Sigmoid colon (tissue), 3 donors: ENCODE measurements around the gene KCTD19.
"Not testable (repeated sequence)": the region's sequence is repeated elsewhere in the genome, so short reads cannot be mapped to it uniquely, and the experiment has no call there.

Source experiments
- POLR2A ChIP-seq, 2 donors: fragments of 450-650 bp; IDR thresholded peaks; one replicate each; pipeline ENCODE4 v1.6.1; 2016; ENCODE audit warnings: antibody characterized with exemption in 2 of 2, mild to moderate bottlenecking in 2 of 2, moderate library complexity in 2 of 2
- TF ChIP-seq, protein P1 (sequence below), 4 experiments: fragments of 450-650 bp in 3 of 4; fragments of 200-600 bp in 1 of 4; IDR thresholded peaks; one replicate each; pipeline ENCODE4 v1.5.1; 2016 to 2019; ENCODE audit warnings: antibody characterized with exemption in 4 of 4, mild to moderate bottlenecking in 3 of 4, moderate library complexity in 2 of 4

DNA sequence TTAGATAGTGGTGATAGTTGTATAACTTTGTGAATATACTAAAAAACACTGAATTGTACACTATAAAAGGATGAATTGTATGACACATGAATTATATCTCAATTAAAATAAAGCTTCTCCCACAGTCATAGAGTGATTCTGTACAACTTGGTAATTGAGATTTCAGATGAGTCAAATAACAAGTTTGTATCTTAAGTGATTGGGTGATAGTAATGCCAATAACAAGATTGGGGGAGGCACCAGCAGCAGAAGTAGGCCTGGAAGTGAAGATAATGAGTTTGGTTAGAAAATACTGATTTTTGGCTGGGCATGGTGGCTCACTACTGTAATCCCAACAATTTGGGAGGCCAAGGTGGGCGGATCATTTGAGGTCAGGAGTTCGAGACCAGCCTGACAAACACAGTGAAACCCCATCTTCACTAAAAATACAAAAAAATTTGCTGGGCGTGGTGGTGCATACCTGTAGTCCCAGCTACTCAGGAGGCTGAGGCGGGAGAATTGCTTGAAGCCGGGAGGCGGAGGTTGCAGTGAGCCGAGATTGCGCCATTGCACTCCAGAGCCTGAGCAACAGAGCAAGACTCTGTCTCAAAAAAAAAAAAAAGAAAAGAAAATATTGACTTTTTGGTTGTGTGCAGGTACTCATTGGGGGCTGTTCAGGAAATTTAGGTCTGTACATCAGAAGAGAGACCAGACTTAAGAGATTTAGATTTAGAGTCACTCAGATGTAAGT is 33.2 kb upstream of the KCTD19 start:
- TF ChIP-seq, protein P1, sequence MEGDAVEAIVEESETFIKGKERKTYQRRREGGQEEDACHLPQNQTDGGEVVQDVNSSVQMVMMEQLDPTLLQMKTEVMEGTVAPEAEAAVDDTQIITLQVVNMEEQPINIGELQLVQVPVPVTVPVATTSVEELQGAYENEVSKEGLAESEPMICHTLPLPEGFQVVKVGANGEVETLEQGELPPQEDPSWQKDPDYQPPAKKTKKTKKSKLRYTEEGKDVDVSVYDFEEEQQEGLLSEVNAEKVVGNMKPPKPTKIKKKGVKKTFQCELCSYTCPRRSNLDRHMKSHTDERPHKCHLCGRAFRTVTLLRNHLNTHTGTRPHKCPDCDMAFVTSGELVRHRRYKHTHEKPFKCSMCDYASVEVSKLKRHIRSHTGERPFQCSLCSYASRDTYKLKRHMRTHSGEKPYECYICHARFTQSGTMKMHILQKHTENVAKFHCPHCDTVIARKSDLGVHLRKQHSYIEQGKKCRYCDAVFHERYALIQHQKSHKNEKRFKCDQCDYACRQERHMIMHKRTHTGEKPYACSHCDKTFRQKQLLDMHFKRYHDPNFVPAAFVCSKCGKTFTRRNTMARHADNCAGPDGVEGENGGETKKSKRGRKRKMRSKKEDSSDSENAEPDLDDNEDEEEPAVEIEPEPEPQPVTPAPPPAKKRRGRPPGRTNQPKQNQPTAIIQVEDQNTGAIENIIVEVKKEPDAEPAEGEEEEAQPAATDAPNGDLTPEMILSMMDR (IDR thresholded peaks at IDR 0.05), result not testable (repeated sequence)
- TF ChIP-seq POLR2A (IDR thresholded peaks at IDR 0.05), result not testable (repeated sequence)
